ENCODE results near the gene ARHGEF38.

Gene ARHGEF38

GRCh38 chr4:105586638-105587328 lies 34.4 kb downstream of the ARHGEF38 start:
- peak overlapping the region; percentile 61 for H3K27ac ChIP-seq
- TF ChIP-seq CTCF (conservative IDR thresholded peaks at IDR 0.05) (no peak), ZFX (IDR thresholded peaks at IDR 0.05) (no peak)

DNA sequence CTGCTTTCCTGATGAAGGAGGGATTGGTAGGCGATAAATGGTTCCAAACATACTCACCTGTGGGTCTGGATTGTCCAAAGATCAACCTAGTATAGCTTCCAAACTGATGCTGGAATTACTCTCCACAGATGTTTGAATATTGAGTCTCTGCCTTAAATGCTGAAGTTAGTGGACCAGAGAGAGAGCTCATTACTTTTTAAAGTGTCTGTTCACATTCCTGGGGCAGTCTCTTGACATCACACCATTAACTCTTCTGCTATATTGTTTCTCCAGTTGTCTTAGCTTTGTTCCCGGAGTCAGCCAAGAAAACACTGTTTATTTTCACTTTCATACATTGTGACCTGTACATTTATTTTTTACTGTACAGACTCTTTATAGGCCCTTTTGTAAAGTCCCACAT lies 35.4 kb downstream of the ARHGEF38 start:
- H3K27ac ChIP-seq = peak overlapping the region; percentile 61; the same call in 1 of the 2 replicates
- TF ChIP-seq CTCF (conservative IDR thresholded peaks at IDR 0.05) (no peak), ZFX (IDR thresholded peaks at IDR 0.05) (no peak)

- no peak overlapping the region for H3K27ac ChIP-seq
- TF ChIP-seq CTCF (conservative IDR thresholded peaks at IDR 0.05) (no peak), ZFX (IDR thresholded peaks at IDR 0.05) (no peak)
Observed at GRCh38 chr4:105588252-105588651, 35.8 kb downstream of the ARHGEF38 start.

- no peak overlapping the region for H3K27ac ChIP-seq
- TF ChIP-seq CTCF (conservative IDR thresholded peaks at IDR 0.05) (no peak), ZFX (IDR thresholded peaks at IDR 0.05) (no peak)
Observed at GRCh38 chr4:105591573-105591972, 39.2 kb downstream of the ARHGEF38 start.

DNA sequence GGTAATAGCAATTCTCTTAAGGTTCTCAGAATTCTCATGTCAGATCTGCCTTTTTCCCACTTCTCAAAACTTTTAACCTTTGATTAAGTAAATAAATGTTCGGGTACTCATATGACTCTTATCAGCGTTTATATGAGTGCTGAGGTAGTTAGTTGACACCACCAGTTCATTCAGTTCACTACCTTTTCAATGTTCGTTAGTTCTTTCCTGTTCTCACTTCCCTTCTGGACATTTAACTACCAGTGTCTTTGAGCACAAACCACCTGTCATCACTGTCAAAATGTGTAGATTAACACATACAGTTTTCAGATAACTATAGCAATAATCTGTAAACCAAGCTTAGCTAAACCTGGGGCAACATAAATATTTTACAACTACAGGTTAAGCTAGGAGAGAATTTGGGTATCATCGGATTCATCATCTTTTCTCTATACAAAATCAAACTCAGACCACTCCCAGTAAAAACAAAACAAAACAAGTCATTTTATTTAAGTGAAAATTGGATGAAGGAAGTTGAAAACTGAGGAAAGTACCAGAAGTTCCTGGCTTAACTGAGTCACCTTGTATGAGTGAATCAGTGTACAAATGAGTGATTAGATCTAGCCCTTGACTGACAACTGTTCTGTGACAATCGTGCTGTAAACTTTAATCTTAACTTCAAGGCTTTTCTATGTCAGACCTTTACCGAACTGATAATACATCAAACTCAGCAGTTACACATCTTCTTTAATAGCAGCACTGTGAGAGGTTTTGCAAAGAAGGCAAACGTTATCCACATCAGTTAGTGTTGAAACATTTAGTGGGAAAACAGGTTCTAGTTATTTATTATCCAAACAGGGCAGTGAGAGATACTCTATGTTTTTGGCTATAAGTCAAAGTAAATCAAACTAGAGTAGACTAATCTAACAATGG lies 41.9 kb downstream of the ARHGEF38 start:
- TF ChIP-seq CTCF (conservative IDR thresholded peaks at IDR 0.05) (no peak), ZFX (IDR thresholded peaks at IDR 0.05) (no peak)
- no peak overlapping the region for H3K27ac ChIP-seq

DNA sequence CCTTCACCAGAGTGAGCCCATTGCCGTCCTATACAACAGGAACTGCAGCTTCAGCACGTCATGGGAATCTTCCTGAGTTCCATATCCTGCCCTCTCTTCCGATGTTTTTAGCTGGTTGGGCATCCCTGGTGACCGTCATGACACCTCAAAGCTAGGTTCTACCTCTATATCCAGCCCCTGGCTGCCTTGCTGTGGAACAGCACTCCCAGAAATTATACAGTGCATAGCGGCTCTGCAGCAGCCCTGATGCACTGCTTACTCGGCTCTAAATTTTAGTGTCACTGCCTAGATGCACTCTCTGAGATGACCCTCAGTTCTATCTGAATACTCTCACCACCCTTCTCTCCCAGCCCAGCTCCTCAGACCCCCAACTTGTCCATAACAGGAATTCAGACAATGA lies 44.3 kb downstream of the ARHGEF38 start:
- H3K27ac ChIP-seq = no peak overlapping the region
- TF ChIP-seq ZFX (IDR thresholded peaks at IDR 0.05) = no peak
- no peak for TF ChIP-seq CTCF (conservative IDR thresholded peaks at IDR 0.05)

DNA sequence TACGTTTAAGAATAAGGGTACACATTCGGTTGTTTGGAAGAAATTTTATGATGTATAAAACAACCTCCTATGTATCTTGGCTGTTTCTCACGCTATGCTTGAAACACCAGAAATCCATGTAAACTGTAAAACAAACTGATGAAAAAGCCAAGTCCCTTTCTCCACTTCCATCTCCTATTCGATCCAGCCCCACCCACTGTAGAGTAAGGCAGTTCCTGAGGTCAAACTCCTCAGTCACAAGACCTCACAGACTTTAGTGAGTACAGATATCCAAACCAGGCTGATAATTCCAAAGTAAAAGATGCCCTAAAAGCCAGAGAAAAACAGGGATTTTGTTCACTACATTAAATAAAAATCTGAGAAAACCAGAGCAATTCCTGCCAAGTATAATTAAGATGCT lies 45.6 kb downstream of the ARHGEF38 start:
- TF ChIP-seq CTCF (conservative IDR thresholded peaks at IDR 0.05) (no peak), ZFX (IDR thresholded peaks at IDR 0.05) (no peak)
- no peak overlapping the region for H3K27ac ChIP-seq

Data from C4-2B (cell line).